Measurements from ENCODE around the gene CD2BP2.

Gene CD2BP2

GRCh38 chr16:30357715-30358576, 2.8 kb upstream of the CD2BP2 start:
- no peak for TF ChIP-seq ZFX (IDR thresholded peaks at IDR 0.05; ENCODE audit: borderline replicate concordance)
- TF ChIP-seq, protein P1, sequence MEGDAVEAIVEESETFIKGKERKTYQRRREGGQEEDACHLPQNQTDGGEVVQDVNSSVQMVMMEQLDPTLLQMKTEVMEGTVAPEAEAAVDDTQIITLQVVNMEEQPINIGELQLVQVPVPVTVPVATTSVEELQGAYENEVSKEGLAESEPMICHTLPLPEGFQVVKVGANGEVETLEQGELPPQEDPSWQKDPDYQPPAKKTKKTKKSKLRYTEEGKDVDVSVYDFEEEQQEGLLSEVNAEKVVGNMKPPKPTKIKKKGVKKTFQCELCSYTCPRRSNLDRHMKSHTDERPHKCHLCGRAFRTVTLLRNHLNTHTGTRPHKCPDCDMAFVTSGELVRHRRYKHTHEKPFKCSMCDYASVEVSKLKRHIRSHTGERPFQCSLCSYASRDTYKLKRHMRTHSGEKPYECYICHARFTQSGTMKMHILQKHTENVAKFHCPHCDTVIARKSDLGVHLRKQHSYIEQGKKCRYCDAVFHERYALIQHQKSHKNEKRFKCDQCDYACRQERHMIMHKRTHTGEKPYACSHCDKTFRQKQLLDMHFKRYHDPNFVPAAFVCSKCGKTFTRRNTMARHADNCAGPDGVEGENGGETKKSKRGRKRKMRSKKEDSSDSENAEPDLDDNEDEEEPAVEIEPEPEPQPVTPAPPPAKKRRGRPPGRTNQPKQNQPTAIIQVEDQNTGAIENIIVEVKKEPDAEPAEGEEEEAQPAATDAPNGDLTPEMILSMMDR (IDR thresholded peaks at IDR 0.05) = no peak
- peak overlapping the region; percentile 92 for H3K27ac ChIP-seq

GRCh38 chr16:30357085-30357714, 2.1 kb upstream of the CD2BP2 start:
- H3K27ac ChIP-seq = peak overlapping the region; percentile 92
- no peak for TF ChIP-seq ZFX (IDR thresholded peaks at IDR 0.05; ENCODE audit: borderline replicate concordance)
- TF ChIP-seq, protein P1 (IDR thresholded peaks at IDR 0.05) = no peak

- TF ChIP-seq, protein P1 (IDR thresholded peaks at IDR 0.05) = no peak
- no peak for TF ChIP-seq ZFX (IDR thresholded peaks at IDR 0.05; ENCODE audit: borderline replicate concordance)
- peak overlapping the region; percentile 92 for H3K27ac ChIP-seq
These were observed 1.4 kb upstream of the CD2BP2 start for GRCh38 chr16:30356401-30357084.

DNA sequence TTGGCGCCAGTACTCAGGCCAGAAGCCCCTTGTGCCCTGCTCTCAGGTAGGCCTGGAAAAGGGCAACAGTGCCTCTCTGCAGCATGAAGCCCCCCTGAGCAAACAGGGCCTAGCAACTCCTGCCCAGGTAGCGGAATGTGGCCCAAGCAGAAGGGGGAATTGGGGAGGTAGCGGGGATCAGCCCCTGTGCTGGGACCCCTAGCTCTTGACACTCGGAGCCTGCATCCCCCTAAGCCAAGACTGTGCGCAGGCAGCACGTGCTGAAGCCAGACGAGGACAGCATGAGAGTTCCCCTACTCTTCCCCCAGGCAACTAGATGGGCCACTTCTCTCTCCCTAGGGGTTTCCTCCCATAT, 823 bp upstream of the CD2BP2 start:
- H3K27ac ChIP-seq = peak overlapping the region; percentile 92
- TF ChIP-seq, protein P1 (IDR thresholded peaks at IDR 0.05) = no peak
- TF ChIP-seq ZFX (IDR thresholded peaks at IDR 0.05; ENCODE audit: borderline replicate concordance) = no peak

DNA sequence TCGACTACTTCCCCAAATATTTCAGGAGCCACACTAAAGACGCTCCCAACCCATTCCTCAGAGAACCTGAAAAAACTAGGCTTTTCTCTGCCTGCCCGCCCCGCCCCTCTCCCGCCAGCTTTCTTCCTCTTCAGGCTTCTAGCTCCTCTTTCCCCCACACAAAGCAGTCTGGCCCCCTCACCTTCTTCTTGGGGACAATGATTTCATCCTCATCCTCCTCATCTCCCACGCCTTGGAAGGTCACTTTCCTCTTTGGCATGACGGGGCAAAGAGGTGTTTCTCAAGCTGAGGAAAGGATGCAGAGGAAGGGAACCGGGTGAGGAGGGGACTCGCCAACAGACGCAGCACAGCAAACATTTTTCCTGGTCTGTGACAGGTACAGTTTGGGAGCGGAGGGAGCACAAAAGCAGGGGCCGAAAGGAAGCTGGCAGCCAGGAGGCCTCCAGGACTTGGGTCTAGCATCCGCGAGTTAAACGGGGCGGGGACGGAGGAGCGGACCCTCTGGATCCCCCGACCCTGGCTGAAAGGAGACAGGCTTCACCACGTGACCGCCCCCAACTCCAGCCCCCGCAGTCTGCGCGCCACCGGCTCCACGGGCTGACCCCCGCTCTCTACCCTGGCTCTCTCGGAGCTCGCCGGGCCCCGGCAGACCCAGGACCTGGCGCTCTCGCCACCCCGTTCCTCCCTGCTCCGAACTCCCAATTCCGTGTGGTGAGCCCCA, 525 bp downstream of the CD2BP2 start:
- no peak for TF ChIP-seq ZFX (IDR thresholded peaks at IDR 0.05; ENCODE audit: borderline replicate concordance)
- TF ChIP-seq, protein P1 (IDR thresholded peaks at IDR 0.05) = no peak
- peak overlapping the region; percentile 92 for H3K27ac ChIP-seq

DNA sequence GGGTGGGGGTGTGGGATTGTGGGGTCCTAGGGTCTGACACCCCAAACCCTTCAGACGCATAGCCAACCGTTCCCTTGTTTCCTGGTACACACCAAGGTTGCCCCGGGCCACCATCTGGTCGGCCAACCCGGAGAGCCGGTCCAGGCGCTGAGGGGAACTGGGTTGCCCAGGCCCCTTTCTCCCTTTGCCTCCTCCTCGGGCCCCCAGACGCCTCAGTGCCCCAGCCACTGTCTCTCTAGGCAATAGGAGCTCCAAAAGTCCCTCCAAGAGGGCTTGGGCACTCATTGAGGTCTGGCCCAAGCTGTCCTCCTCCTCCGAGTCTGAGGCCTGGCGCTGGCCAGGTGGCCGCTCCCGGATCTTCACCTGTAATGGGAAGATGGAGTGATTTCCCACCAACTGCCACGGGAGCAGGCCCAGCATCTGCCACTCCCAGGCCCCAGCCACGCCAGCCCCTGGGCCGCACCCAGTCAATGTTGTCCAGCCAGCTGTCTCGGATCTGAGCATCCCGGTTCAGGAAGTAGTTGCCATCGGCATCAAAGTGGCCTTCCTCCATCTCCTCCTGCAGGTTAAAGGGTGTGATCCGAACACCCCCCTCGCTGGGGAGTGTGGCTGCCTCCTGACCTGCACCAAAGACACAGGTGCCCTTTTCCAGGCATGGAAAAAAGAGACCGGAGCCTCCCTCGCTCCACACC, 1.5 kb downstream of the CD2BP2 start:
- H3K27ac ChIP-seq = peak overlapping the region; percentile 92; the same call in 1 of the 2 replicates
- no peak for TF ChIP-seq ZFX (IDR thresholded peaks at IDR 0.05; ENCODE audit: borderline replicate concordance)
- TF ChIP-seq, protein P1 (IDR thresholded peaks at IDR 0.05) = no peak

Data from 22Rv1 (cell line).